Nephron (organoid): Measurements from ENCODE around the gene AKT2.
"Not testable (repeated sequence)": the region's sequence is repeated elsewhere in the genome, so short reads cannot be mapped to it uniquely, and the experiment has no call there.

Experiments used
- H3K27ac Mint-ChIP-seq, 3 experiments: 2 replicates each; pipeline ENCODE4 v1.8.0; 2020; ENCODE audit warnings: mixed read lengths in 3 of 3, mild to moderate bottlenecking in 2 of 3, moderate library complexity in 1 of 3
- H3K27me3 Mint-ChIP-seq: 2 replicates; pipeline ENCODE4 v1.8.0; 2021; ENCODE audit warnings: low read depth, mild to moderate bottlenecking, moderate library complexity, mixed read lengths
- H3K36me3 Mint-ChIP-seq: 2 replicates; pipeline ENCODE4 v1.8.0; 2020; ENCODE audit warnings: low read depth, mixed read lengths
- H3K4me1 Mint-ChIP-seq: 2 replicates; pipeline ENCODE4 v1.8.0; 2020; ENCODE audit warnings: mixed read lengths
- H3K4me3 Mint-ChIP-seq, 3 experiments: 2 replicates each; pipeline ENCODE4 v1.8.0; 2020; ENCODE audit warnings: mild to moderate bottlenecking in 3 of 3, mixed read lengths in 3 of 3, moderate library complexity in 2 of 3
- H3K9me3 Mint-ChIP-seq: 2 replicates; pipeline ENCODE4 v1.8.0; 2020; ENCODE audit warnings: mixed read lengths
- TF ChIP-seq, protein P1 (sequence below), 3 experiments: fragments of 200-600 bp; sonication (generic); IDR thresholded peaks; one replicate each; pipeline ENCODE4 v1.5.0; 2021; ENCODE audit warnings: antibody characterized with exemption in 3 of 3; ENCODE audit not compliant: unreplicated experiment in 3 of 3

The AKT2 gene

GRCh38 chr19:40223135-40223822 lies 61.9 kb downstream of the AKT2 start:
- Mint-ChIP-seq H3K4me1 (peaks cover 5% of the 10 kb centered on the region), H3K27me3 (peaks cover 63% of the 10 kb centered on the region), H3K4me3 (no peak overlapping the region), H3K27ac (no peak overlapping the region), H3K9me3 (peaks cover 3% of the 10 kb centered on the region), H3K36me3 (peaks cover 4% of the 10 kb centered on the region)
- TF ChIP-seq, protein P1, sequence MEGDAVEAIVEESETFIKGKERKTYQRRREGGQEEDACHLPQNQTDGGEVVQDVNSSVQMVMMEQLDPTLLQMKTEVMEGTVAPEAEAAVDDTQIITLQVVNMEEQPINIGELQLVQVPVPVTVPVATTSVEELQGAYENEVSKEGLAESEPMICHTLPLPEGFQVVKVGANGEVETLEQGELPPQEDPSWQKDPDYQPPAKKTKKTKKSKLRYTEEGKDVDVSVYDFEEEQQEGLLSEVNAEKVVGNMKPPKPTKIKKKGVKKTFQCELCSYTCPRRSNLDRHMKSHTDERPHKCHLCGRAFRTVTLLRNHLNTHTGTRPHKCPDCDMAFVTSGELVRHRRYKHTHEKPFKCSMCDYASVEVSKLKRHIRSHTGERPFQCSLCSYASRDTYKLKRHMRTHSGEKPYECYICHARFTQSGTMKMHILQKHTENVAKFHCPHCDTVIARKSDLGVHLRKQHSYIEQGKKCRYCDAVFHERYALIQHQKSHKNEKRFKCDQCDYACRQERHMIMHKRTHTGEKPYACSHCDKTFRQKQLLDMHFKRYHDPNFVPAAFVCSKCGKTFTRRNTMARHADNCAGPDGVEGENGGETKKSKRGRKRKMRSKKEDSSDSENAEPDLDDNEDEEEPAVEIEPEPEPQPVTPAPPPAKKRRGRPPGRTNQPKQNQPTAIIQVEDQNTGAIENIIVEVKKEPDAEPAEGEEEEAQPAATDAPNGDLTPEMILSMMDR (IDR thresholded peaks at IDR 0.05; ENCODE audit: unreplicated experiment in 3 of 3) = no peak

- Mint-ChIP-seq H3K4me1 (peaks cover 5% of the 10 kb centered on the region), H3K27me3 (peaks cover 73% of the 10 kb centered on the region), H3K36me3 (peaks cover 4% of the 10 kb centered on the region), H3K9me3 (peaks cover 3% of the 10 kb centered on the region), H3K4me3 (peak overlapping the region in 1 of 3 experiments; percentile 19), H3K27ac (peak overlapping the region in 1 of 3 experiments; percentile 18)
- TF ChIP-seq, protein P1 (IDR thresholded peaks at IDR 0.05; ENCODE audit: unreplicated experiment in 3 of 3) = peak; percentile 77 to 80 (median 78)
Observed at GRCh38 chr19:40221858-40222619, 63.1 kb downstream of the AKT2 start.

DNA sequence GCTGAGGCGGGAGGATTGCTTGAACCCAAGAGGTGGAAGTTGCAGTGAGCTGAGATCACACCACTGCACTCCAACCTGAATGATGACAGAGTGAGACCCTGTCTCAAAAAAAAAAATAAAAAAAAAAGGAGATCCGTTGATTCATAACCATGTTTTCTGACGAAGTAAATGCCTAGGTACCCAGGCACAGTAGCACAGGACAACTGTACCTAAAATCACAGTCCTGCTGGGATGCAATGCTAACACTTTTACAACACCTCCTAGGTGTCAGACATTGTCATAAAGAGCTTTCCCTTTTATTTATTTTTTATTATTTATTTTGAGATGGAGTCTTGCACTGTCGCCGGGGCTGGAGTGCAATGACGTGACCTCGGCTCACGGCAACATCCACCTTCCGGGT lies 64.5 kb downstream of the AKT2 start:
- TF ChIP-seq, protein P1 (IDR thresholded peaks at IDR 0.05; ENCODE audit: unreplicated experiment in 3 of 3) = no peak
- H3K36me3 Mint-ChIP-seq = peaks cover 8% of the 10 kb centered on the region
- H3K4me3 Mint-ChIP-seq = no peak overlapping the region
- H3K27me3 Mint-ChIP-seq = peaks cover 83% of the 10 kb centered on the region
- H3K4me1 Mint-ChIP-seq = peaks cover 13% of the 10 kb centered on the region
- no peak overlapping the region for H3K27ac Mint-ChIP-seq
- H3K9me3 Mint-ChIP-seq = peaks cover 3% of the 10 kb centered on the region

DNA sequence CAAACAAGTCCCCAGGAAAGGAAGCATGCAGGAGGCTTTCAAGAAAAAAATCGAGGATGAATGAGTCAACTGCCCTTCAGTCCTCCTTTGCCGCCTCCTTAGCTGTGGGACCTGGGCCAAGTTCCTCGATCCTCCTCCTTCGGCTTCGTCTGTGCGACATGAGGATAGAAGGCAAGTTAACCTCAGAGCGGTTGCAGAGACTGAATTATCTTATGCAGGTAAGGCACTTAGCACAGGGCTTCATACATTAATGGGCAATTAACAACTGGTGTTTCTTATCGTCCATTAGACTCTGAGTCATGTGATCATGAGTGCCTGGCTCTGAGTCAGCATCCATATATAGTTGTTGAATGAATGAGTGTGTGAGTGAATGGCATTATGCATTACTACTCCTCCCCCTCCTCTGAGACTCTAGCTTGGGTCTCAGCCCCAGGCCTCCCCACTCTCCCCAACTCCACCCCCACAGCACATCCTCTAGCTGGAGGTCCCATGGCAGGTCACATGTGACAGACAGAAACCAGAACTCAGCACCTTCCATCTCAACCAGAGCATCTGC lies 65.3 kb downstream of the AKT2 start:
- Mint-ChIP-seq H3K4me1 (peaks cover 13% of the 10 kb centered on the region), H3K4me3 (no peak overlapping the region), H3K36me3 (peaks cover 8% of the 10 kb centered on the region), H3K27ac (no peak overlapping the region), H3K9me3 (peaks cover 3% of the 10 kb centered on the region), H3K27me3 (peaks cover 78% of the 10 kb centered on the region)
- TF ChIP-seq, protein P1 (IDR thresholded peaks at IDR 0.05; ENCODE audit: unreplicated experiment in 3 of 3) = no peak

- H3K27me3 Mint-ChIP-seq = peaks cover 77% of the 10 kb centered on the region
- H3K36me3 Mint-ChIP-seq, H3K27ac Mint-ChIP-seq, H3K9me3 Mint-ChIP-seq, H3K4me3 Mint-ChIP-seq: not testable (repeated sequence)
- H3K4me1 Mint-ChIP-seq = peaks cover 13% of the 10 kb centered on the region
Observed at GRCh38 chr19:40219029-40219428, 66.1 kb downstream of the AKT2 start.
